Panc1 (cell line): ENCODE results near the gene CPA5.

Source experiments
- POLR2AphosphoS5 ChIP-seq: IDR thresholded peaks from 2 replicates; pipeline ENCODE4 v1.6.1; 2012; ENCODE audit warnings: mild to moderate bottlenecking, low read depth, low read length, moderate library complexity
- REST ChIP-seq, 2 experiments: IDR thresholded peaks; 2 replicates each; pipeline ENCODE4 v1.6.1; 2011 to 2012; ENCODE audit warnings: low read depth in 2 of 2, control low read depth in 1 of 2, low read length in 1 of 2, mild to moderate bottlenecking in 1 of 2, moderate library complexity in 1 of 2; ENCODE audit not compliant: insufficient read depth in 1 of 2
- SIN3A ChIP-seq: IDR thresholded peaks from 2 replicates; pipeline ENCODE4 v1.6.1; 2012; ENCODE audit warnings: low read depth, mild to moderate bottlenecking, low read length, moderate library complexity, borderline replicate concordance; ENCODE audit not compliant: insufficient read depth
- TF ChIP-seq, protein P1 (sequence below): fragments of 450-650 bp; IDR thresholded peaks from 2 replicates; pipeline ENCODE4 v1.5.1; 2017; ENCODE audit warnings: mild to moderate bottlenecking

- TF ChIP-seq, protein P1, sequence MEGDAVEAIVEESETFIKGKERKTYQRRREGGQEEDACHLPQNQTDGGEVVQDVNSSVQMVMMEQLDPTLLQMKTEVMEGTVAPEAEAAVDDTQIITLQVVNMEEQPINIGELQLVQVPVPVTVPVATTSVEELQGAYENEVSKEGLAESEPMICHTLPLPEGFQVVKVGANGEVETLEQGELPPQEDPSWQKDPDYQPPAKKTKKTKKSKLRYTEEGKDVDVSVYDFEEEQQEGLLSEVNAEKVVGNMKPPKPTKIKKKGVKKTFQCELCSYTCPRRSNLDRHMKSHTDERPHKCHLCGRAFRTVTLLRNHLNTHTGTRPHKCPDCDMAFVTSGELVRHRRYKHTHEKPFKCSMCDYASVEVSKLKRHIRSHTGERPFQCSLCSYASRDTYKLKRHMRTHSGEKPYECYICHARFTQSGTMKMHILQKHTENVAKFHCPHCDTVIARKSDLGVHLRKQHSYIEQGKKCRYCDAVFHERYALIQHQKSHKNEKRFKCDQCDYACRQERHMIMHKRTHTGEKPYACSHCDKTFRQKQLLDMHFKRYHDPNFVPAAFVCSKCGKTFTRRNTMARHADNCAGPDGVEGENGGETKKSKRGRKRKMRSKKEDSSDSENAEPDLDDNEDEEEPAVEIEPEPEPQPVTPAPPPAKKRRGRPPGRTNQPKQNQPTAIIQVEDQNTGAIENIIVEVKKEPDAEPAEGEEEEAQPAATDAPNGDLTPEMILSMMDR = no peak
- TF ChIP-seq SIN3A (no peak), POLR2AphosphoS5 (no peak), REST (IDR thresholded peaks at IDR 0.05; ENCODE audit: insufficient read depth in 1 of 2, low read depth in 2 of 2, low read length in 1 of 2) (no peak)
These were observed 21.9 kb downstream of the CPA5 start for GRCh38 chr7:130366564-130366963.
